IMR-90 (cell line): Measurements from ENCODE around the gene COL3A1. TPM values are rescaled to one million over a fixed set of nuclear protein-coding genes. Genes with fewer than 3 reads are reported as not detected.
A peak's percentile ranks its signal among the peaks of the same experiment; 100 is the strongest.

Experiments used
- ATAC-seq: fragments of 200-7000 bp; cut with Tn5 transposase; 2 replicates; pipeline ENCODE4 v1.9.1; 2020; ENCODE audit warnings: low read depth, mild to moderate bottlenecking, moderate library complexity
- BruUV-seq: library from RNA; stranded (reverse); fragments of 400-500 nt; replicated peaks from 2 replicates; lab custom pipeline; 2021; lab: Mats Ljungman, UMichigan
- CTCF ChIA-PET: fragments of 300-600 bp; formaldehyde crosslinking; extraction: SDS; loops from one replicate; lab custom pipeline; 2021; ENCODE audit warnings: antibody characterized with exemption; lab: Yijun Ruan, JAX
- POLR2A ChIA-PET: fragments of 300-600 bp; sonication (Branson Sonifier 250); formaldehyde crosslinking; loops from one replicate; lab custom pipeline; 2022; ENCODE audit warnings: antibody characterized with exemption; ENCODE audit not compliant: unreplicated experiment; lab: Charles Lee
- DNase-seq: peaks from one replicate; pipeline ENCODE4 v3.0.0; 2013
- H2AFZ ChIP-seq: replicated peaks from 2 replicates; pipeline ENCODE3; 2013; ENCODE audit warnings: low read length, mild to moderate bottlenecking; ENCODE audit not compliant: poor library complexity
- H2AK5ac ChIP-seq: 2 replicates; pipeline ENCODE4 v1.6.1; 2013; ENCODE audit warnings: low read depth, low read length, inconsistent platforms
- H2AK9ac ChIP-seq: replicated peaks from 2 replicates; pipeline ENCODE3; 2013; ENCODE audit warnings: mild to moderate bottlenecking, low read depth, low read length, moderate library complexity; ENCODE audit not compliant: poor library complexity
- H2BK120ac ChIP-seq: 2 replicates; pipeline ENCODE4 v1.6.1; 2013; ENCODE audit warnings: low read depth, low read length, inconsistent platforms
- H2BK15ac ChIP-seq: 3 replicates; pipeline ENCODE4 v1.6.1; 2013; ENCODE audit warnings: low read depth, low read length, inconsistent platforms
- H2BK20ac ChIP-seq: 2 replicates; pipeline ENCODE4 v1.6.1; 2013; ENCODE audit warnings: low read depth, mild to moderate bottlenecking, inconsistent platforms, low read length, moderate library complexity
- H2BK5ac ChIP-seq: 2 replicates; pipeline ENCODE4 v1.6.1; 2013; ENCODE audit warnings: mild to moderate bottlenecking, low read depth, low read length, inconsistent platforms; ENCODE audit not compliant: poor library complexity, severe bottlenecking
- H3K14ac ChIP-seq: replicated peaks from 2 replicates; pipeline ENCODE4 v1.6.1; 2013; ENCODE audit warnings: low read depth, low read length, inconsistent platforms
- H3K18ac ChIP-seq: 2 replicates; pipeline ENCODE4 v1.6.1; 2013; ENCODE audit warnings: low read depth, low read length, control low read depth
- H3K23ac ChIP-seq: 2 replicates; pipeline ENCODE4 v1.6.1; 2013; ENCODE audit warnings: low read depth, low read length, inconsistent platforms
- H3K27ac ChIP-seq: 2 replicates; pipeline ENCODE4 v1.5.1; 2013; ENCODE audit warnings: mild to moderate bottlenecking, control low read depth, low read length; ENCODE audit not compliant: insufficient read depth
- H3K27me3 ChIP-seq: 2 replicates; pipeline ENCODE4 v1.6.1; 2013; ENCODE audit warnings: low read length; ENCODE audit not compliant: control insufficient read depth, insufficient read depth
- H3K36me3 ChIP-seq: 2 replicates; pipeline ENCODE4 v1.6.1; 2013; ENCODE audit warnings: low read length, mixed read lengths; ENCODE audit not compliant: control insufficient read depth, insufficient read depth
- H3K4ac ChIP-seq: 2 replicates; pipeline ENCODE4 v1.6.1; 2013; ENCODE audit warnings: low read depth, low read length, inconsistent platforms
- H3K4me1 ChIP-seq: 2 replicates; pipeline ENCODE4 v1.6.1; 2013; ENCODE audit warnings: low read length, mixed read lengths; ENCODE audit not compliant: control insufficient read depth, insufficient read depth
- H3K4me2 ChIP-seq: 2 replicates; pipeline ENCODE4 v1.6.1; 2013; ENCODE audit warnings: low read depth, mild to moderate bottlenecking, control low read depth, low read length, moderate library complexity
- H3K4me3 ChIP-seq: 2 replicates; pipeline ENCODE4 v1.5.1; 2013; ENCODE audit warnings: low read depth, mild to moderate bottlenecking, control low read depth, low read length, moderate library complexity; ENCODE audit not compliant: insufficient read depth
- H3K56ac ChIP-seq: 2 replicates; pipeline ENCODE4 v1.6.1; 2013; ENCODE audit warnings: low read length, inconsistent platforms; ENCODE audit not compliant: insufficient read depth; ENCODE audit errors: extremely low read depth
- H3K79me1 ChIP-seq, 2 experiments: 2 replicates each; pipeline ENCODE4 v1.6.1; 2013; ENCODE audit warnings: low read length in 2 of 2, inconsistent platforms in 1 of 2, low read depth in 1 of 2
- H3K9ac ChIP-seq: 2 replicates; pipeline ENCODE4 v1.6.1; 2013; ENCODE audit warnings: low read depth, low read length, control low read depth
- H3K9me1 ChIP-seq: 2 replicates; pipeline ENCODE4 v1.6.1; 2013; ENCODE audit warnings: low read length, inconsistent platforms; ENCODE audit not compliant: insufficient read depth
- H3K9me3 ChIP-seq: 2 replicates; pipeline ENCODE4 v1.6.1; 2013; ENCODE audit warnings: low read length; ENCODE audit not compliant: control insufficient read depth, insufficient read depth
- H4K20me1 ChIP-seq: 2 replicates; pipeline ENCODE4 v1.6.1; 2013; ENCODE audit warnings: low read length, inconsistent platforms; ENCODE audit not compliant: insufficient read depth
- H4K5ac ChIP-seq: 2 replicates; pipeline ENCODE4 v1.6.1; 2013; ENCODE audit warnings: mild to moderate bottlenecking, low read depth, low read length, control low read depth
- H4K8ac ChIP-seq, 2 experiments: 2 replicates each; pipeline ENCODE4 v1.6.1; 2013; ENCODE audit warnings: low read depth in 2 of 2, low read length in 2 of 2, control low read depth in 1 of 2, inconsistent platforms in 1 of 2
- H4K91ac ChIP-seq: 2 replicates; pipeline ENCODE4 v1.6.1; 2013; ENCODE audit warnings: low read depth, low read length, inconsistent platforms; ENCODE audit not compliant: insufficient read depth
- BHLHE40 ChIP-seq: fragments of 150-350 bp; IDR thresholded peaks from 2 replicates; pipeline ENCODE4 v1.6.1; 2016; ENCODE audit warnings: mild to moderate bottlenecking, low read depth, low read length
- CTCF ChIP-seq: conservative IDR thresholded peaks from 2 replicates; pipeline ENCODE4 v1.5.1; 2012; ENCODE audit warnings: mild to moderate bottlenecking, low read depth, low read length, improper control_type of control experiment
- MAZ ChIP-seq: IDR thresholded peaks from 2 replicates; pipeline ENCODE4 v1.6.1; 2012; ENCODE audit warnings: low read depth, mild to moderate bottlenecking, low read length, improper control_type of control experiment, moderate library complexity, borderline replicate concordance
- RAD21 ChIP-seq: IDR thresholded peaks from 2 replicates; pipeline ENCODE4 v1.6.1; 2012; ENCODE audit warnings: low read length, improper control_type of control experiment
- RFX5 ChIP-seq: IDR thresholded peaks from 2 replicates; pipeline ENCODE4 v1.8.0; 2012; ENCODE audit warnings: low read depth, mild to moderate bottlenecking, low read length, moderate library complexity
- WGBS, 2 experiments: methylation state at CpG; one replicate each; pipeline versions ENCODE4 v1.1.5 to v1.1.7; 2013; ENCODE audit warnings: missing lambda C conversion rate in 2 of 2; ENCODE audit not compliant: insufficient read length in 1 of 2; ENCODE audit errors: extremely low coverage in 2 of 2; 5-methylcytosine and 5-hydroxymethylcytosine counted together
- dilution Hi-C: fragments of 300-500 bp; cut with HindIII; formaldehyde crosslinking; loops from one replicate; pipeline ENCODE4 v1.14.3; 2018; ENCODE audit warnings: low sequenced_read_pairs; ENCODE audit not compliant: unreplicated experiment
- in situ Hi-C: fragments of 300-500 bp; cut with MboI; formaldehyde crosslinking; loops from 3 replicates; pipeline ENCODE4 v1.14.3; 2019; ENCODE audit warnings: low sequenced_read_pairs, inconsistent platforms, mixed read lengths
- intact Hi-C: fragments of 100-400 bp; cut with micrococcal nuclease; formaldehyde crosslinking; loops from 2 replicates; pipeline ENCODE4 v1.10.0; 2022
- polyA plus RNA-seq, 3 experiments: library from polyadenylated mRNA; depleted of rRNA; stranded (reverse); fragments of >200 nt; gene quantifications; 2 replicates each; pipeline ENCODE4 v1.2.3, GENCODE V29; 2012; ENCODE audit warnings: low replicate concordance in 1 of 3
- total RNA-seq: library from RNA; depleted of rRNA; stranded (reverse); fragments of >200 nt; gene quantifications from 2 replicates; pipeline ENCODE4 v1.2.3, GENCODE V29; 2012

Gene COL3A1
- total and polyA plus RNA-seq, 2 of the 4 experiments (the other 2 are of a cell fraction), result 402 to 408 TPM

- Histone ChIP-seq H3K9ac (no peak overlapping the region), H4K91ac (no peak overlapping the region), H3K14ac (peak overlapping the region; percentile 35; the same call in 1 of the 2 replicates), H3K4me2 (no peak overlapping the region), H3K27ac (no peak overlapping the region), H3K79me1 (peaks cover 4 to 8% of the 10 kb centered on the region in 2 experiments; a peak in 2 of 4 replicates), H3K36me3 (no peaks in the 10 kb centered on the region), H3K4me1 (peaks cover 7% of the 10 kb centered on the region), H3K27me3 (no peaks in the 10 kb centered on the region), H4K20me1 (no peaks in the 10 kb centered on the region), H4K8ac (peak overlapping the region in 1 of 2 experiments; percentile 34; a peak in 1 of 4 replicates), H2BK15ac (no peak overlapping the region), H3K18ac (no peak overlapping the region; the same call in 1 of the 2 replicates), H3K9me1 (no peaks in the 10 kb centered on the region; the same call in 1 of the 2 replicates), H4K5ac (peak overlapping the region; percentile 42; the same call in 1 of the 2 replicates), H3K9me3 (no peaks in the 10 kb centered on the region), H2BK5ac (peak overlapping the region; percentile 46), H3K56ac (no peak overlapping the region), H2BK20ac (no peak overlapping the region), H3K4ac (no peak overlapping the region), H2BK120ac (no peak overlapping the region), H2AK5ac (no peak overlapping the region), H3K4me3 (no peak overlapping the region), H2AFZ (no peak overlapping the region), H2AK9ac (no peak overlapping the region), H3K23ac (no peak overlapping the region)
- TF ChIP-seq CTCF (peak; percentile 37; the same call in 1 of the 2 replicates), RAD21 (peak; percentile 21; the same call in 1 of the 2 replicates), BHLHE40 (no peak), MAZ (no peak), RFX5 (no peak)
- BruUV-seq, result no TSS peak
- DNase-seq, result no peak
- ATAC-seq, result no peak
- CTCF ChIA-PET, result no interaction called here
- WGBS, 2 experiments, result 60% methylated on average over 1 of the region's 3 CpGs; no CpG with 5 or more reads in 1 of the 2 experiments
- in situ Hi-C loops (no loop called here), dilution Hi-C loops (no loop called here), intact Hi-C loops (no loop called here)
- POLR2A ChIA-PET, result no interaction called here
These were observed 50.9 kb downstream of the COL3A1 start for GRCh38 chr2:189024901-189025618.
